AG09309 (cell line): ENCODE measurements around the gene RHOBTB3.

Source experiments
- DNase-seq: peaks from one replicate; pipeline ENCODE4 v3.0.0-alpha.2; 2010; ENCODE audit warnings: low read depth
- H3K4me3 ChIP-seq: 2 replicates; pipeline ENCODE4 v1.5.1; 2011; ENCODE audit warnings: mild to moderate bottlenecking, low read depth, low read length, moderate library complexity; ENCODE audit not compliant: control insufficient read depth
- CTCF ChIP-seq: IDR thresholded peaks from 2 replicates; pipeline ENCODE4 v1.5.1; 2011; ENCODE audit warnings: mild to moderate bottlenecking, low read depth, low read length, inconsistent platforms; ENCODE audit not compliant: insufficient read depth, control insufficient read depth; ENCODE audit errors: missing control alignments

The RHOBTB3 gene

DNA sequence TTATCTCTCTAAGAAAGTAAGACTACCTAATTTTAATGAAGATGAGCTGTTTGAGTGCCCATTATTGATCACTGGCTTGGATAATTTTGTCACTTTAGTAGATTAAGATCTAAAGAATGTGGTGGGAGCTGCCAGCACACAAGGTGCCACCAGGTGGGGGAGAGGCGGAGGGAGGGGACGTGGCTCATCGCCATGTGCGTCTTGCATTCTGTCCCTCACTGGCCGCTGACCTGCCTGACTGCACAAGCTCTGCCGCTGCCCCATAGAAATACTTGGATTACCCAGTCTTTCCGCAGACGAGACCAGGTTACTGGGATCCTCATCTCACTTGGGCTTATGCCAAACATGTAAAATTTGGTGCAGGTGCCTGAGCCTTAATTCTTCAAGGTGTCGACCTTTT, 37.6 kb downstream of the RHOBTB3 start:
- H3K4me3 ChIP-seq, result no peak overlapping the region
- no peak for DNase-seq
- no peak for TF ChIP-seq CTCF

DNA sequence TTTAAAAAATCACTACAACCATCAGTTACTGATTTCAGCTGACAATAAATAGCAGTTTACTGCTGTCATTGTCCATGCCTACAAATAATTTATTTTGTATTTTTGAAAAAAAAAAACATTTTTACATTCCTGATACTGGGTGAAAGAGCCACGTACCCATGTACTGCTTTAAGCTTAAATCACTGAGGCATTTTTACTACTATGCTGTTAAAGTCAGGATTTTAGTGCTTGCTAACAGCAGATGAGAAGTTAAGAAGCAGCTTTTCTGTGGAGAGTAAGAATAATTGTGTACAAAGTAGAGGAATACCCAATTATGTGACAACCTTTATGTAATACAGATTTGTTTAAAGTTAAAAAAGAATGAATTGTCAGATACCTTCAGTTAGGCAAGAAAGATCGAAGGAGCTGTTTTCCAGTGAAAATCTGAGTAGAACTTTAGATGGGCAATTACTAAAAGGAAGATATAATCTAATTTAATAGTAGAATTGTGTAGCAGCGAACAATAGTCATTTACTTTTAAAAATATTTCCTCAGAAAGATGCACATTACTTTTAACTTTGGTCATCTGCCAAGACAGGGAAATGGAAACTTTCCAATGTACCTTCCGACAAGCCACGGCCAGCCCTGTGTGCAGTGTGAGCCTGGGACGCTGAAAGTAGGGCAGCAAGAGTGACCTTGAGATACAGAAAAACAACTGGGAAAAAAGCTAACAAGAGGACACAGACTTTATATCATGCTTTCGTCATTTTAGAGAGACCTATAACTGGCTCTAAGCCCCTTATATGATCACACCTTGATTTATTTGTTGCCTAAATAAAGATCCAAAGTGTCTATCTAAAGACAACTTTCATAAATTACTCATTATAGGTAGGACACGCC, 39.9 kb downstream of the RHOBTB3 start:
- TF ChIP-seq CTCF, result no peak

DNA sequence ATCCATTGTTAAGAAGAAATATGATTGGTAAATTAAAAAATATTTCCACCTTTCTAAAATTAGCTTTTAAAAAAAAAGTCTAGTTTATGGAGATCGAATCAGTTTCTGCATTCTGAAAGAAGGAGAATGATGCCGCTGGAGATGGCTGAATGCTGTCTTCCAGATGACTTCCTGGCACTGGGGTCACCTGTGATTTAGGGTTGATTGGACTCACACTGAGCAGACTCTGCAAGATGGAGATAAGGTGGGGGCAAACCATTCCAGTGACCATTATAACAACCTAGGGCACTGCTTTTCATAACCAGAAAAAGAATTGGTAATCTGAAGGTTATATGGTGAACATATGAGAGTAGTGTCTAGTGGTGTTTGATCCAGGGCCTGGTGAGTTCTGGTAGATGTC, 40.8 kb downstream of the RHOBTB3 start:
- no peak for DNase-seq
- H3K4me3 ChIP-seq, result no peak overlapping the region
- TF ChIP-seq CTCF, result no peak

More for the DNA sequence above, 39.9 kb downstream of the RHOBTB3 start:
- H3K4me3 ChIP-seq, result no peak overlapping the region
- no peak for DNase-seq

- no peak for TF ChIP-seq CTCF
- DNase-seq, result no peak
- no peak overlapping the region for H3K4me3 ChIP-seq
Observed at GRCh38 chr5:95773335-95774059, 42.4 kb downstream of the RHOBTB3 start.

DNA sequence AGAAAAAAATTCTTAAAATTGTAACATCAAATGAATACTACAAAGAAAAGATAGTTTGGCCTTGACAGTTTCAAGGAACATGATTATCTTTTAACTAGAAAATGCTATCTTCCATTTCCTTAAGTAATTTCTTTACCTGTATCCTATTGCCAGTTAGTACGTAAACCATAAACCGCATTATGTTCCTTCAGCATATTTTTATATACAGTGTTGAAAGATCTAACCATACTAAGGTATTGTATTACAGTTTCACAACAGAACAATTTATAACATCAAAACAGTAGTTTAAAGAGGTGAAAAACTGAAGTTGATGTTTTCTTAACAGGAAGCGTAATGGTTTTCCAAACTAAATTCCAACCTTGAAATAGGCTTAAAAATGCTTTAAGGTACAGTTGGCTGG, 46.3 kb downstream of the RHOBTB3 start:
- no peak for DNase-seq
- TF ChIP-seq CTCF, result no peak

GRCh38 chr5:95778713-95779436, 47.7 kb downstream of the RHOBTB3 start:
- DNase-seq, result no peak
- H3K4me3 ChIP-seq, result no peak overlapping the region
- TF ChIP-seq CTCF, result no peak

More for the DNA sequence above, 46.3 kb downstream of the RHOBTB3 start:
- H3K4me3 ChIP-seq, result no peak overlapping the region
